Measurements from ENCODE around the gene ZNF808. TPM values are rescaled to one million over a fixed set of nuclear protein-coding genes. Genes with fewer than 3 reads are reported as not detected.
"Not testable (repeated sequence)": the region's sequence is repeated elsewhere in the genome, so short reads cannot be mapped to it uniquely, and the experiment has no call there.

ZNF808 gene
- total RNA-seq, 2 donors from 2014 or later: 27.9 to 28.7 TPM

DNA sequence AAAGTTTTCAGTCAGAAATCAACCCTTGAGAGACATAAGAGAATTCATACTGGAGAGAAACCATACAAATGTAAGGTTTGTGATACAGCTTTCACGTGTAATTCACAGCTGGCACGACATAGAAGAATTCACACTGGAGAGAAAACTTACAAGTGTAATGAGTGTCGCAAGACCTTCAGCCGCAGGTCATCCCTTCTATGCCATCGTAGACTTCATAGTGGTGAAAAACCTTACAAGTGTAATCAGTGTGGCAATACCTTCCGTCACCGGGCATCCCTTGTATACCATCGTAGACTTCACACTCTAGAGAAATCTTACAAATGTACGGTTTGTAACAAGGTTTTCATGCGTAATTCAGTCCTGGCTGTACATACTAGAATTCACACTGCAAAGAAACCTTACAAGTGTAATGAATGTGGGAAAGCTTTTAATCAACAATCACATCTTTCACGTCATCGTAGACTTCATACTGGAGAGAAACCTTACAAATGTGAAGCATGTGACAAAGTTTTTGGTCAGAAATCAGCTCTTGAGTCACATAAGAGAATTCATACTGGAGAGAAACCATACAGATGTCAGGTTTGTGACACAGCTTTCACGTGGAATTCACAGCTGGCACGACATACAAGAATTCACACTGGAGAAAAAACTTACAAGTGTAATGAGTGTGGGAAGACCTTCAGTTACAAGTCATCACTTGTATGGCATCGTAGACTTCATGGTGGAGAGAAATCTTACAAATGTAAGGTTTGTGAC is 26.9 kb downstream of the ZNF808 start:
- H3K4me3 ChIP-seq: no peak overlapping the region

DNA sequence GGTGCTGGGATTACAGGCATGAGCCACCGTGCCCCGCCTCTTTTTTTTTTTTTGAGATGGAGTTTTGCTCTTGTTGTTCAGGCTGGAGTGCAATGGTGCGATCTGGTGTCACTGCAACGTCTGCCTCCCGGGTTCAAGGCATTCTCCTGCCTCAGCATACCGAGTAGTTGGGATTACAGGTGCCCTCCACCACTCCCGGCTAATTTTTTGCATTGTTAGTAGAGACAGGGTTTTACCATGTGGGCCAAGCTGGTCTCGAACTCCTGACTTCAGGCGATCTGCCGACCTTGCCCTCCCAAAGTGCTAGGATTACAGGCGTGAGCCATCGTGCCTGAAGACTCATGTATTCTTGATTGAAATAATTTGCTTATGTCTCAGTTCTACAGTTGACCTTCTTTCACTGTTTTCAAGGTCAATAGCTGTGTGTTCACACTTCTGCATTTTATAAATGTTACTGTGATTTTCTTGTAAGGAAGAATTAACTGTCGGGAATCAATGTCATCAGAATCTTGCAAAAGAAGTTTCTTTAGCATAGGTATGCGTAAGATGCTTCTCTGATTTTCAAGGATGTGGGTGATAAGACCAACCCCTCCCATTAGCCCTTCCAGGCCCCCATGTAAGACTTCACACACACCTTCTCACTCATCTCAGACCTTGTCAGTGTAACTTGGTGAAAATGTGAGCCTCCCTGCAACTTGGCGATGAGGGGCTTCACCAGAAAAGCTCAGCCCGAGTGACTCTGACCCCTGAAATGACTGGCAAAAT is 29.9 kb downstream of the ZNF808 start:
- intact Hi-C loops (cut with DNase I): no loop called here
- no peaks in the 10 kb centered on the region for H3K4me1 ChIP-seq
- no peak for DNase-seq
- H3K36me3 ChIP-seq: peaks cover 15% of the 10 kb centered on the region
- TF ChIP-seq, protein P1, sequence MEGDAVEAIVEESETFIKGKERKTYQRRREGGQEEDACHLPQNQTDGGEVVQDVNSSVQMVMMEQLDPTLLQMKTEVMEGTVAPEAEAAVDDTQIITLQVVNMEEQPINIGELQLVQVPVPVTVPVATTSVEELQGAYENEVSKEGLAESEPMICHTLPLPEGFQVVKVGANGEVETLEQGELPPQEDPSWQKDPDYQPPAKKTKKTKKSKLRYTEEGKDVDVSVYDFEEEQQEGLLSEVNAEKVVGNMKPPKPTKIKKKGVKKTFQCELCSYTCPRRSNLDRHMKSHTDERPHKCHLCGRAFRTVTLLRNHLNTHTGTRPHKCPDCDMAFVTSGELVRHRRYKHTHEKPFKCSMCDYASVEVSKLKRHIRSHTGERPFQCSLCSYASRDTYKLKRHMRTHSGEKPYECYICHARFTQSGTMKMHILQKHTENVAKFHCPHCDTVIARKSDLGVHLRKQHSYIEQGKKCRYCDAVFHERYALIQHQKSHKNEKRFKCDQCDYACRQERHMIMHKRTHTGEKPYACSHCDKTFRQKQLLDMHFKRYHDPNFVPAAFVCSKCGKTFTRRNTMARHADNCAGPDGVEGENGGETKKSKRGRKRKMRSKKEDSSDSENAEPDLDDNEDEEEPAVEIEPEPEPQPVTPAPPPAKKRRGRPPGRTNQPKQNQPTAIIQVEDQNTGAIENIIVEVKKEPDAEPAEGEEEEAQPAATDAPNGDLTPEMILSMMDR (IDR thresholded peaks at IDR 0.05): no peak
- H3K9ac ChIP-seq (ENCODE audit: low read depth in 2 of 2, low read length in 2 of 2): no peak overlapping the region
- H3K9me3 ChIP-seq: peaks cover 23% of the 10 kb centered on the region
- no peaks in the 10 kb centered on the region for H3K27me3 ChIP-seq
- H3K4me3 ChIP-seq: no peak overlapping the region
- no peak overlapping the region for H3K27ac ChIP-seq

More for the DNA sequence above, 26.9 kb downstream of the ZNF808 start:
- H3K9me3 ChIP-seq: peaks cover 23% of the 10 kb centered on the region
- H3K27me3 ChIP-seq: no peaks in the 10 kb centered on the region
- no peak overlapping the region for H3K27ac ChIP-seq
- peaks cover 16% of the 10 kb centered on the region for H3K36me3 ChIP-seq
- TF ChIP-seq, protein P1 (IDR thresholded peaks at IDR 0.05): no peak
- no peak overlapping the region for H3K9ac ChIP-seq (ENCODE audit: low read depth in 2 of 2, low read length in 2 of 2)
- intact Hi-C loops (cut with DNase I): no loop called here
- no peak for DNase-seq
- no peaks in the 10 kb centered on the region for H3K4me1 ChIP-seq

DNA sequence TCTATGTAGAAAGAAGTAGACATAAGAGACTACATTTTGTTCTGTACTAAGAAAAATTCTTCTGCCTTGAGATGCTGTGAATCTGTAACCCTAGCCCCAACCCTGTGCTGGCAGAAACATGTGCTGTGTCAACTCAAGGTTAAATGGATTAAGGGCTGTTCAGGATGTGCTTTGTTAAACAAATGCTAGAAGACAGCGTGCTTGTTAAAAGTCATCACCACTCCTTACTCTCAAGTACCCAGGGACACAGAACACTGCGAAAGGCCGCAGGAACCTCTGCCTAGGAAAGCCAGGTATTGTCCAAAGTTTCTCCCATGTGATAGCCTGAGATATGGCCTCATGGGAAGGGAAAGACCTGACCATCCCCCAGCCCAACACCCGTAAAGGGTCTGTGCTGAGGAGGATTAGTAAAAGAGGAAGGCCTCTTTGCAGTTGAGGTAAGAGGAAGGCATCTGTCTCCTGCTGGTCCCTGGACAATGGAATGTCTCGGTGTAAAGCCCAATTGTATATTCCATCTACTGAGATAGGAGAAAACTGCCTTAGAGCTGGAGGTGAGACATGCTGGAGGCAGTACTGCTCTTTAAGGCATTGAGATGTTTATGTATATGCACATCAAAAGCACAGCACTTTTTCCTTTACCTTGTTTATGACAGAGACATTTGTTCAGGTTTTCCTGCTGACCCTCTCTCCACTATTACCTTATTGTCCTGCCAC is 31.4 kb downstream of the ZNF808 start:
- H3K4me1 ChIP-seq; H3K9ac ChIP-seq (ENCODE audit: low read depth in 2 of 2, low read length in 2 of 2); intact Hi-C loops (cut with DNase I); H3K27me3 ChIP-seq; DNase-seq; H3K4me3 ChIP-seq; H3K27ac ChIP-seq: not testable (repeated sequence)
- peaks cover 10% of the 10 kb centered on the region for H3K36me3 ChIP-seq
- H3K9me3 ChIP-seq: peaks cover 23% of the 10 kb centered on the region

DNA sequence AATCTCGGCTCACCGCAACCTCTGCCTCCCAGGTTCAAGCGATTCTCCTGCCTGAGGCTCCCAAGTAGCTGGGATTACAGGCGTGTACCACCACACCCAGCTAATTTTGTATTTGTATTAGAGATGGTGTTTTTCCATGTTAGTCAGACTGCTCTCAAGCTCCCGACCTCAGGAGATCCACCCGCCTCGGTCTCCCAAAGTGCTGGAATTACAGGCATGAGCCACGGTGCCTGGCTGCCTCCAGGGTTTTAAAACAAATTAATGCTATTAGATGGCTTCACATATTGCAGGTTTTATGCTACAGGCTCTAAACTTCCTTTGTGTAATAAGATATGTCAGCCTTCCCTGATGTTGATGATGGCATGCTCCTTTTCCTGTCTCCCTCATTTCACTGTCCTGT is 34.1 kb downstream of the ZNF808 start:
- DNase-seq; H3K4me1 ChIP-seq; H3K9ac ChIP-seq (ENCODE audit: low read depth in 2 of 2, low read length in 2 of 2); H3K36me3 ChIP-seq; H3K27me3 ChIP-seq; H3K27ac ChIP-seq; H3K4me3 ChIP-seq; intact Hi-C loops (cut with DNase I): not testable (repeated sequence)
- peaks cover 12% of the 10 kb centered on the region for H3K9me3 ChIP-seq

DNA sequence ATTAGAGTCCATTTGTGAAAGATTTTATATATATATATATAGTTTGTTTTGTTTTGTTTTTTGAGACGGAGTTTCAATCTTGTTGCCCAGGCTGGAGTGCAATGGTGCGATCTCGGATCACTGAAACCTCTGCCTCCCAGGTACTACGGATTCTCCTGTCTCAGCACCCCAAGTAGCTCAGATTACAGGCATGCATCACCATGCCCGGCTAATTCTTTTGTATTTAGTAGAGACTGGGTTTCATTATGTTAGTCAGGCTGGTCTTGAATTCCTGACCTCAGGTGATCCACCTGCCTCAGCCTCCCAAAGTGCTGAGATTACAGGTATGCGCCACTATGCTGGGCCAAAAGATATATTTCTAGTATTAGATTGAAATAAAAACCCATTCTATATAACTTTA is 38.7 kb downstream of the ZNF808 start:
- Histone ChIP-seq H3K9me3 (no peaks in the 10 kb centered on the region), H3K4me1 (no peaks in the 10 kb centered on the region), H3K27me3 (no peaks in the 10 kb centered on the region), H3K9ac (ENCODE audit: low read depth in 2 of 2, low read length in 2 of 2) (no peak overlapping the region), H3K27ac (no peak overlapping the region), H3K36me3 (no peaks in the 10 kb centered on the region), H3K4me3 (no peak overlapping the region)
- intact Hi-C loops (cut with DNase I): no loop called here
- no peak for DNase-seq
- TF ChIP-seq, protein P1 (IDR thresholded peaks at IDR 0.05): no peak

DNA sequence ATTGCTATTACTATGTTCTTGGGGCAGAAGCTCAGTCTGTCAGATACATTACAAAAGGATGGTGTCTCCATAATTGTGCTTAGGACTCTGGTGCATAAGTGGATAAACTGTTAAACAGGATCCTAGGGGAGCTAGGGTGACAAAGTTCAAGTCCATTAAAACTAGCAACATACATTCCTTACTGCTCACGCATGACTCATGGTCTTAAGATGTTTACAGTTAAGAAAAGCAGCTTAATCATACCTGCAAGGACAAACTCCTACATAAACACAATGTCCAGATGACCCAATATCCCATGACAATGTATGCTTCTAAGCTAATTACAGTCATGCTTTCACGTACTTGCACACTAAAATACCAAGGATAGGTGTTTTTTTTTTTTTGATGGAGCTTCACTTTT is 39.1 kb downstream of the ZNF808 start:
- H3K27me3 ChIP-seq: no peaks in the 10 kb centered on the region
- no peak overlapping the region for H3K4me3 ChIP-seq
- no peaks in the 10 kb centered on the region for H3K9me3 ChIP-seq
- DNase-seq: no peak
- no peak overlapping the region for H3K9ac ChIP-seq (ENCODE audit: low read depth in 2 of 2, low read length in 2 of 2)
- intact Hi-C loops (cut with DNase I): no loop called here
- H3K27ac ChIP-seq: no peak overlapping the region
- TF ChIP-seq, protein P1 (IDR thresholded peaks at IDR 0.05): no peak
- no peaks in the 10 kb centered on the region for H3K36me3 ChIP-seq
- H3K4me1 ChIP-seq: no peaks in the 10 kb centered on the region

All from colonic mucosa (tissue), 4 donors.